ENCODE data around the gene ZNF618.

- no peak for TF ChIP-seq CTCF (IDR thresholded peaks at IDR 0.05)
- TF ChIP-seq POLR2A (IDR thresholded peaks at IDR 0.05): no peak
- TF ChIP-seq EP300 (IDR thresholded peaks at IDR 0.05): no peak
Measured at GRCh38 chr9:114058688-114059046, 182.6 kb downstream of the ZNF618 start.

Measured in ovary (tissue), 3 donors.